ENCODE results near the gene C16orf82. TPM values are rescaled to one million over a fixed set of nuclear protein-coding genes. Genes with fewer than 3 reads are reported as not detected.
"Not testable (repeated sequence)": the region's sequence is repeated elsewhere in the genome, so short reads cannot be mapped to it uniquely, and the experiment has no call there.

Gene C16orf82
- not detected in 2 replicates for total RNA-seq

- DNase-seq (ENCODE audit: low read depth): no peak
These were observed at the start of gene C16orf82 for GRCh38 chr16:27066668-27067537. C16orf82 (plus strand) TSS chr16:27066927.

- no peak for DNase-seq (ENCODE audit: low read depth)
These were observed 46.7 kb upstream of the C16orf82 start for GRCh38 chr16:27020031-27020430.

GRCh38 chr16:27024010-27024409 is 42.7 kb upstream of the C16orf82 start:
- no peak for DNase-seq (ENCODE audit: low read depth)

GRCh38 chr16:27025581-27025980 is 41.1 kb upstream of the C16orf82 start:
- no peak for DNase-seq (ENCODE audit: low read depth)

GRCh38 chr16:27027971-27028370 is 38.8 kb upstream of the C16orf82 start:
- DNase-seq (ENCODE audit: low read depth): no peak

GRCh38 chr16:27028591-27029110 is 38.1 kb upstream of the C16orf82 start:
- DNase-seq (ENCODE audit: low read depth): no peak

- DNase-seq (ENCODE audit: low read depth): no peak
These were observed 37.2 kb upstream of the C16orf82 start for GRCh38 chr16:27029525-27029924.

GRCh38 chr16:27033281-27033979 is 33.3 kb upstream of the C16orf82 start:
- DNase-seq (ENCODE audit: low read depth): no peak

GRCh38 chr16:27040732-27041131 is 26.0 kb upstream of the C16orf82 start:
- DNase-seq (ENCODE audit: low read depth): no peak

- no peak for DNase-seq (ENCODE audit: low read depth)
These were observed 19.7 kb upstream of the C16orf82 start for GRCh38 chr16:27046958-27047518.

- DNase-seq (ENCODE audit: low read depth): peak; percentile 2
These were observed 18.4 kb upstream of the C16orf82 start for GRCh38 chr16:27048316-27048715.

- no peak for DNase-seq (ENCODE audit: low read depth)
These were observed 17.6 kb upstream of the C16orf82 start for GRCh38 chr16:27049117-27049516.

GRCh38 chr16:27052007-27052406 is 14.7 kb upstream of the C16orf82 start:
- DNase-seq (ENCODE audit: low read depth): no peak

GRCh38 chr16:27053996-27054395 is 12.7 kb upstream of the C16orf82 start:
- DNase-seq (ENCODE audit: low read depth): no peak

- no peak for DNase-seq (ENCODE audit: low read depth)
These were observed 8.4 kb upstream of the C16orf82 start for GRCh38 chr16:27058299-27058698.

- DNase-seq (ENCODE audit: low read depth): no peak
These were observed 4.0 kb downstream of the C16orf82 start for GRCh38 chr16:27070776-27071175.

GRCh38 chr16:27073733-27074132 is 7.0 kb downstream of the C16orf82 start:
- no peak for DNase-seq (ENCODE audit: low read depth)

GRCh38 chr16:27080895-27081294 is 14.2 kb downstream of the C16orf82 start:
- no peak for DNase-seq (ENCODE audit: low read depth)

- no peak for DNase-seq (ENCODE audit: low read depth)
These were observed 17.1 kb downstream of the C16orf82 start for GRCh38 chr16:27083861-27084261.

- DNase-seq (ENCODE audit: low read depth): no peak
These were observed 17.7 kb downstream of the C16orf82 start for GRCh38 chr16:27084307-27085028.

- DNase-seq (ENCODE audit: low read depth): no peak
These were observed 18.5 kb downstream of the C16orf82 start for GRCh38 chr16:27085182-27085581.

- DNase-seq (ENCODE audit: low read depth): not testable (repeated sequence)
These were observed 19.3 kb downstream of the C16orf82 start for GRCh38 chr16:27086031-27086430.
